Liver (tissue), 3 donors: ENCODE measurements around the gene CRYGB.

Experiments
- EGR1 ChIP-seq, 2 donors: IDR thresholded peaks; 2 replicates each; pipeline ENCODE4 v1.6.1; 2016 to 2018; ENCODE audit warnings: antibody characterized with exemption in 2 of 2, low read depth in 2 of 2
- TF ChIP-seq, protein P1 (sequence below): fragments of 150-350 bp; IDR thresholded peaks from 2 replicates; pipeline ENCODE4 v1.5.1; 2017; ENCODE audit warnings: improper control_type of control experiment, low read depth, low read length; ENCODE audit not compliant: missing input control
- TF ChIP-seq, protein P2 (sequence below): IDR thresholded peaks from 2 replicates; pipeline ENCODE4 v1.6.1; 2016; ENCODE audit warnings: antibody characterized with exemption
- donor health status: healthy.
- donor health status: healthy.

DNA sequence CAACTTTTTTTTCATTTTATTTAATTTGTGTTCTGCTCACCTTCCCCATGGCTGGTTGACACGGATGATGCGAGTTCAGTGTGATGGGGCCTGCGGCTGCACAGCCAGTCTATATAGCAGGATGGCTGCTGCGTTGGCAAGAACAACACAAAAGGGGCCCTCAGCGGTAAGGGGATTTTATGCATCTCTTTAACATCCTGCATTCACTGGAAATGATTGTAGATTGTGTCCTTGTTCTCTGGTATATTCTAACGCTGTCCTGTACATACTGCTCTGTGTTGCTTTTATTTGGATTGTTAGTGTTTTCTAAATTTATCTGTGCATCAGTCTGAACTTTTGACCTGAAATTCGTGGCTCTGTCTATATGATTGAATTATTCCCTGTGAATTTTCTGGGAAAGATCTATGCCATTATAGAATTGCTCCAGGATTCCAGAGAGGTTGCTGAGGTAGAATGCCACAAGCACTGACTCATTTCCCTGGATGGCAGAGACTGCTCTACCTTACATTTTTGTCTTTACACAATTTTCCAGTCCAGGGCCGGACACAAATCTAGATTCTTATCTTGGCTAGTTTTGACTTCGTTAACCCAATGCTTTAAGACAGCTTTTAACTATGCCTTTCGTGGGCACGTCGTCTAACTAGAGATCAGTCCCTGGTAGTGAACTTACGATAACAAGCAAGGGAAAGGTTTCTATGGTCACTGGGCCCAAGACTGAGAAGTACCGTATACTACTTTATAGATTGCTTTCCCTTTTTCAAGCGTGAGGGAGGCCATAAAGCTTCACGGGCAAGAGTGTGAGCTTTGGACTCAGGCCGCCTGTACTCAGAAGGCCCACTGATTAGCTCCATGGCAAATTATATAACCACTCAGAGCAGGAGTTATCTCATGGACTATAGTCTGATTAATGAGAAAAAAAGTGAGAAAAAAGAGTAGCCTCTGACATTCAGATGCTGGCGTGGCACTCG, 15.9 kb downstream of the CRYGB start, which contains the start of gene CRYGC:
- TF ChIP-seq, protein P1, sequence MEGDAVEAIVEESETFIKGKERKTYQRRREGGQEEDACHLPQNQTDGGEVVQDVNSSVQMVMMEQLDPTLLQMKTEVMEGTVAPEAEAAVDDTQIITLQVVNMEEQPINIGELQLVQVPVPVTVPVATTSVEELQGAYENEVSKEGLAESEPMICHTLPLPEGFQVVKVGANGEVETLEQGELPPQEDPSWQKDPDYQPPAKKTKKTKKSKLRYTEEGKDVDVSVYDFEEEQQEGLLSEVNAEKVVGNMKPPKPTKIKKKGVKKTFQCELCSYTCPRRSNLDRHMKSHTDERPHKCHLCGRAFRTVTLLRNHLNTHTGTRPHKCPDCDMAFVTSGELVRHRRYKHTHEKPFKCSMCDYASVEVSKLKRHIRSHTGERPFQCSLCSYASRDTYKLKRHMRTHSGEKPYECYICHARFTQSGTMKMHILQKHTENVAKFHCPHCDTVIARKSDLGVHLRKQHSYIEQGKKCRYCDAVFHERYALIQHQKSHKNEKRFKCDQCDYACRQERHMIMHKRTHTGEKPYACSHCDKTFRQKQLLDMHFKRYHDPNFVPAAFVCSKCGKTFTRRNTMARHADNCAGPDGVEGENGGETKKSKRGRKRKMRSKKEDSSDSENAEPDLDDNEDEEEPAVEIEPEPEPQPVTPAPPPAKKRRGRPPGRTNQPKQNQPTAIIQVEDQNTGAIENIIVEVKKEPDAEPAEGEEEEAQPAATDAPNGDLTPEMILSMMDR = no peak
- TF ChIP-seq EGR1 (IDR thresholded peaks at IDR 0.05; ENCODE audit: low read depth in 2 of 2) = no peak
- TF ChIP-seq, protein P2, sequence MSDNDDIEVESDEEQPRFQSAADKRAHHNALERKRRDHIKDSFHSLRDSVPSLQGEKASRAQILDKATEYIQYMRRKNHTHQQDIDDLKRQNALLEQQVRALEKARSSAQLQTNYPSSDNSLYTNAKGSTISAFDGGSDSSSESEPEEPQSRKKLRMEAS = no peak
